GM11168 (cell line): ENCODE results near the gene BDKRB2.
"Not testable (repeated sequence)": the region's sequence is repeated elsewhere in the genome, so short reads cannot be mapped to it uniquely, and the experiment has no call there.

Source experiments
- in situ Hi-C: fragments of 300-500 bp; cut with MboI; formaldehyde crosslinking; loops from one replicate; pipeline ENCODE4 v1.12.0; 2022; ENCODE audit warnings: low sequenced_read_pairs; ENCODE audit not compliant: unreplicated experiment

BDKRB2 gene

DNA sequence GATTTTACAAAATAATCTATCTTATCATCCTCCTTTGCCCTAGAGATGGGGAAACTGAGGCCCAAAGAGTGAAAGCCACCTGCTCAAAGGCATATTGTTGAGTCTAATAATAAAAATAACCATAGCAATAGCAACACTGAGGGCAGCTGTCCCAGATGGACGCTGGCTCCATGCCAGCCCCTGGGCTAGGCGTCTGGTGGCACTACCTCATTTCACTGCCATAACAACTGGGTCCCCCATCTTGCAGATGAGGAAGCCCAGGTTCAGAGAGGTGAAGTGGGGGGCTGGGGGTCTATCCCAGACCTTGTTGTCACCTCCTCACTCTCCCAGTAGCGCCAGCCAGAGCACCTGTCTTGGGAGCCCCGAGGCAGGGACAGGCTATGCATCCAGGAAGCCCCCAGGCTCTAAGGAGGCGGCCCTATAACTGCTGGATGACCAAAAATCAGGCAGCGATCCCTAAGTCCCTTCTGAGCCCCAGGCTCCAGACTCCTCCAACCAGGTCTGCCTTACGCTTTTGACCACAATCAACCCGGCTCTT, 12.8 kb downstream of the BDKRB2 start:
- in situ Hi-C loops: no loop called here

DNA sequence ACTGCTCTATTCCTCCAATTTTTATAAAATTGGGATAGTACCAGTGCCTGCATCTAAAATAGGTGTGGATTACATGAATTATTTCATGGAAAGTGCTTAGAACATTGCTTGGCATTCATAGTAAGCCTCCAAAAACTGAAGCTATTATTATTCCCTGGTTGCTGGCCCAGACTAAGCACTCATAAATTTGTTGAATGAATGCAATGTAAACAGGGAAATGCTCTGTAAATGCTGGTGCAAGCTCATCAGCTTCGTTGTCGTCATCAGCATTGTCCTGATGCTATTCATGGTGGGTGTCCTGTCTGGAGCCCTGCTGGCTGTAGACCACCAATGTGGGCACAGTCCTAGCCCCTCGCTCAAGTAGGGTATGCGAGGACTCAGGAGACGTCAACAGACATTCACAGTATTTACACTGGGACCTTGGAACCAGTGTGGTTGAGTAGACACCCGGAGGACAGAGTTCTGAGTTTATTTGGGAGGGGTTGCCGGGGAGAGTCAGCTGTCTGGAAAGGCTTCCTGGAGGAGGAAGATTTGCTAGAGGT, 16.5 kb downstream of the BDKRB2 start:
- in situ Hi-C loops: no loop called here

DNA sequence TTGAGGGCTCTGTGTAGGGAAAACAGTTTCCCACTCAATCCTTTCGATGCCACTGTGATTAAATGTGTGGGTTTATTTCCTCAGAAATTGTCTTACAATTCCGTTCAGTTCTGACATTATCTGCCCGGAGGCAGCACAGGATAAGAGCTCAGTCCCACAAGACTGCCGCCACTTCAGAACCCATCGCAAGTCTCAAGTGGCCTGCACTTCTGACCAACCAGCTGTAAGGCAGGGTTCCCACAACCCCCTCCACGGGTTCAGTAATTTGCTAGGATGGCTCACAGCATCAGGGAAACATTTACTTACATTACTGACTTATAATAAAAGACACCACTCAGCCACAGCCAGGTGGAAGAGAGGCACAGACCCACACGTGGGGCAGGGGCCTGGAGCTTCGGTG, 17.2 kb downstream of the BDKRB2 start:
- in situ Hi-C loops: no loop called here

DNA sequence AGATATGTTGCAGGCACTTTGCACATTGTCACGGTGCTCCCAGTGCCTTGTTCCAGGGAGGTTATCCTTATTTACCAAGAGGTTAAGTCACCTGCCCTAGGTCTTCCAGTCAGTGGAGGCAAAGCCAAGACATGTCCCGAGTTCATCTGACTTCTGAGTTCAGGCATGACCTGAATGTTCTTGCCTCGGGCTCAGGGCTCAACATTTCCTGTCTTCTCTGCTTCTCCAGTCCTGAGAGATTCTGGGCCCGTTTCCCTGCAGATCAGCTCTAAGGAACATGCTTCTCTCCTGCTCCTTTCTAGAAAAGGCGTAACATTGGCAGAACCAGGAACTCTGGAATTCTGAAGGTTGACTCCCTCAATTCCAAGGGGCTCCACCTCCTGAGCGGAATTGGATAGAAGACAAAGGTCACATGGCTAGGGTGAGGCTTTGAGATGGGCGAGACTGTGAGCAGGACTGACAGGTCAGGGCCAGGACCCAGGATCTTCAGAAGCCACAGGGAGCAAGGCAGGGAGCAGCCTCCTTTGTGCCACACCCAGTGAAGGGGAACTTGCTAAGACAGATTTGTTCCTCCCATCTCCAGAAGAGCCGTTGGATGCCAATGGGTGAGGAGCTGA, 19.9 kb downstream of the BDKRB2 start:
- in situ Hi-C loops: no loop called here

DNA sequence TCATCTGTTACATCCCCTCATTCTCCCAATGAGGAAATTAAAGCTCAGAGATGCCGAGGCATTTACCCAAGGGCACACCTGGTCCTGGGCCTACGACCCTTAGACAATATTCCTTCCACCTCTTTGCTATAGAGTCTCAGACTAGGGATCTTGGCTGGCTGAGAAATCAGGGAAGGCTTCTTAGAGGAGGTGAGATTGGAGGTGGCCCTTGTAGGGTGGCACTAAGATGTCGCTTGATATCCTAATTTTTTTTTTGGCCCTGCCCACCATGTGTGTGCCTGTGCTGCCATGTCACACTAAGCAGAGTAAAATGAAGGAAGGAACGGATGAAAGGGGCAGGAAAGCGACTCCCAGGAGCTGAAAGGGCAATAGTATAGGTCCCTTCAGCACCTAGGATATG, 20.6 kb downstream of the BDKRB2 start:
- in situ Hi-C loops: no loop called here

DNA sequence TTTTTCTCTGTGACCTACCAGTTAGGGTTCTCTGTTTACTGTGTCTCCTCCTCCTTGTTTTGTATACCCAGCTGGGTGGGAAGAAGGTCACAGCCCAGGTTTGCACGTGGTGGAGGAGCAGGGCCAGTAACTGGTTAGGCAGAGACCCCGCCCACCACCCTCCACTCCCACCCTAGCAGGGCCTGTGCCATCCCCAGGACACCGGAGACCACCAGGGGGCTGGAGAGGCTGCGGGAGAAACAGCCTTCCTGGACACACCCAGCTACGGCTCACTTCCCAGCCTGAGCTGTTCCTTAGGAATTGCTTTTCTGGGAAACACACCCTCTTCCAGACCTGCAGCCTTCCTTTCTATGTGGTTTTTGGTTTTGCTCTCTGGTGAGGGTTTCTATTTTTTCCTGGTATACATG, 21.1 kb downstream of the BDKRB2 start:
- in situ Hi-C loops: no loop called here

DNA sequence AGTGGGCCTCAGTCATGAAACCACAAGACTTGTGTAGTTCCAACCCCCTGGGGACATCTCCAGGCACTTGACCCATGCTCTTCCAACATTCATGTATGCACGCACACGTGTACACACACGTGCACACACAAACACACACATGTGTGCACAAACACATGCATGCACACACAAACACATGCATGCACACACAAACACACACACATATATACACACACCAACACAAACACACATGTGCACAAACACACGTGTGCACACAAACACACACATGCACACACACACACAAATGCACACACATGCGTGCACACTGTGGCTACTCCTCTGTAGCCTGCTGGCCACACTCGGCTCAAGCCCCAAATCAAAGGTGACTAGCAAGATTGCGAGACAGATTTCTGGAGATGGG, 22.8 kb downstream of the BDKRB2 start:
- in situ Hi-C loops: no loop called here

DNA sequence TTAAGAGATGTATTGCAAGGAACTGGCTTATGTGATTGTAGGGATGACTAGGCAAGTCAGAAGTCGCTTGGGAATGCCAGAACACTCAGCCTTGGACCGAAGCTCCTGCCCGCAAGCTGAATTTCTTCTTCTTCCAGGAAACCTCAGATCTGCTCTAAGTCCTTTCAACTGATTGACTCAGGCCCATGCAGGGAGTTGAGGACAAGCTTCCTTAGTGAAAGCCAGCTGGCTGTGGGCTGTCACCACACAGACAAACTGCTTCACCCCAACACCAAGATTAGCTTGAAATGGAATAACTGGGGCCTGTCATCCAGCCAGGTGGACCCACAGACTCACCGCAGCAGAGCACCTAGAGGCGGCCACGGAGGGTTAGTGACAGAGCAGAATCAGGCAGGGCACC, 24.7 kb downstream of the BDKRB2 start:
- in situ Hi-C loops: no loop called here

DNA sequence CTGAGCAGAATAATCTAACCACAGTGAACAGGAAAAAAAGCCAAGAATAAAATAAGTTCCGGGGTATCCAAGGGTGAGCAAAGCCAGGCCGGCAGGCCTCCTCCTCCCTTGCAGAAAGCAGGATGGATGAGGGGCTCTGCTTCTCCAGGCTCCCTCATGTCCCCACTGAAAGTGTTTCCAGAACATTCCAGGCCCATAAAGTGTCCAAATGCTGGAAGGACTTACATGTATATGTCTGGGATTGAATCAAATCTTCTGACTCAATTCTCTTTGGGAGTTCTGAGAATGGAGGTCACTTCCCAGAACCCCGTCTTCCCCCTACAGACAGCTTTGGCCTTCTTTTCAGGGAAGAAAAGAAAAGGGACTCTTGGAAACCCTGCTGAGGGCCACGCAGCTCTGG, 26.4 kb downstream of the BDKRB2 start:
- in situ Hi-C loops: no loop called here

DNA sequence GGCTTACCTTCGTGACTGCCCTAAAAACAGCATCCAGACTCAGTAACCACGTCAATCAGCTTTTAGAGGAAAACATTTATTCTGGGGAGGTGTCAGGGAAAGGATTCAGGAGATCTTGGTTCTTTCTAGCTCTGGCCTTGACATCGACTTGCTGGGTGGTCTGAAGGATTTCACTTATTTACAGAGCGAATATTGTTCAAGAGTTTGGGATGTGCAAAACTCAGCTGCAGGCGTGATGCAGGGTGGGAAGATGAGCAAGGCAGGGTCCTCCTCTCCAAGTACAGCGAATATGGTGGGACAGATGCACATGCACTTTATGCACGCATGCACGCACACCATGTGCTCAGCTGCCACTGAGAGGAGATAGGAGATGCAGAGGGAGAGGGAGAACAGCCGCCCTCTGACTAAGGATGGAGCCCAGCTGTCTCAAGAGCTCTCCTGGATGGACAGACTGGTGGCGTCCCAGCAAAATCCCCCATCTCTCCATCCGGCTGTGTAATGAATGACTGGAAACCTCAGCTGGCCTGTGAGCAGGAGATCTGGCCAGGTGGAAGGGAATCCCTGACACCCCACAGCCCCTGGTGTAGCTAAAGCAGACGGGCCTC, 27.0 kb downstream of the BDKRB2 start:
- in situ Hi-C loops: no loop called here

DNA sequence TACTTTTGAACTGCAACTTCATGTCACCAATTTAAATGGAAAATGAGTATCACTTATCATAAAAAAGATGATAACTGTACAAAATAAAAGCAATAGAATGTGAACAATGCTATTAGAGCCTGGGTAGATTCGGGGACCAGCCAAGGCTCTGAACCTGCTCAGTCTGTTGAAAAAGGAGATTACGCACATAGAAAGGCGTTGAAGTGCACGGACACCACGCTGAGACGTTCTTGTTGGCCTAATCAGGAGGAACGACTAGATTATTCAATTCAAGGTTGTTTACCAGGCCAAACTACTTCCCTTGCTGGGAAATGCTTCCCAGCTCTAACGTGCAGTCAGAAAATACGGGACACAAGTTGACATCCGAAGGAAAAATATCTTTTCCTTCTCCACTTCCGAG, 27.9 kb downstream of the BDKRB2 start:
- in situ Hi-C loops: no loop called here

DNA sequence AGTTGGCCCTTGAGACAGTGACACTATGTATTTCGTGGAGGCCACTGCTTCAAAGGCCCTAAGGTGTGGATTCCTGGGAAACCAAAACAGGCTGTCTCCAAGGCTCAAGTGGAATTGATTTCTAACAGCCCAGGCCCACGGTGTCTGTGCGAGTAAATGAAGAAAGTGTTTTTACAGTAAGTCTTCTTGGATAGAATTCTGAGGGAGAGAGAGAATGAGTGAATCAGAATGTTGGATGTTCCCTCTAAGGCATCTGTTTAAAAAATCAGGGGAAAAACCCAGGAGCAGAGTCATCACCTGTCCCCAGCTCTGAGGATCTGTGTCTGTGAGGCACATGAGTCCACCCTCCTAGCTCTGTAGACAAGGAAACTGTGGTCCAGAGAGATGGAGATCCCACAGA, 29.0 kb downstream of the BDKRB2 start:
- in situ Hi-C loops: no loop called here

DNA sequence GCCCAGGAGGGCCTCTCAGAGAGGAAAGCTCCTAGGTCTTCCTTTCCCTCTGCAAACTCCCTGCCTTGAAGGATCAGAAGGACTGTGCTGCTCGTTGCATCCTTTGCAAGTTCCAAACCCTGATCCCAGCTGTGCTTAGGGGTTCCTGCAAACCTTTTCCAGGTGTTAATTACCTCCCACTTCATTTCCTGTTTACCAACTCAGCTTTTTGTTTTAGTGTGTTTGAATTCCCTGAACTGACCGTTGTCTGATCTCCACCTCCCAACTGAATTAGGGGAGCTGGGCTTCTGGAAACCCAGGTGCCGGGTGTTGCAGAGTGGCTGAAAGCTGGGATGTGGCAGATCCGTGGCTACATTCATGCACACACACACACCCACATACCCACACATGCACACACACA, 30.8 kb downstream of the BDKRB2 start:
- in situ Hi-C loops: no loop called here

DNA sequence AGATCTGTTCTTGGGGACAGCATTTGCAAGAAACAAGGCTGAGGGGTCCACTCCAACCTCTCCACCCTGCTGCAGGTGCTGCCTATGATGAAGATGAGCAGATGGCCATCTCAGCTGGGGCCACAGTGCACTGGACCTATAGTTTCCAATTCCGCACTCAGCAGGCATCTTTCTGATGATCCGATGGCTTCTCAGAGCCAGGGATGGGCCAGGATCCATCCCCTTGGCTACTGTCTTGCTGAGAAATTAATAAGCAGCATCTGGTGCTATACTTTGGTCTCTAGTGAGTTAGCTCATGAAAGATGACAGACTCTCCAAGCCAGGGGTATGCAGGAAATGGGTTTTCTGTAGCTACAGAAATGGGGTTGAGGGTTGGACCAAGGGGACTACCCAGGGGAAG, 33.0 kb downstream of the BDKRB2 start:
- in situ Hi-C loops: no loop called here

DNA sequence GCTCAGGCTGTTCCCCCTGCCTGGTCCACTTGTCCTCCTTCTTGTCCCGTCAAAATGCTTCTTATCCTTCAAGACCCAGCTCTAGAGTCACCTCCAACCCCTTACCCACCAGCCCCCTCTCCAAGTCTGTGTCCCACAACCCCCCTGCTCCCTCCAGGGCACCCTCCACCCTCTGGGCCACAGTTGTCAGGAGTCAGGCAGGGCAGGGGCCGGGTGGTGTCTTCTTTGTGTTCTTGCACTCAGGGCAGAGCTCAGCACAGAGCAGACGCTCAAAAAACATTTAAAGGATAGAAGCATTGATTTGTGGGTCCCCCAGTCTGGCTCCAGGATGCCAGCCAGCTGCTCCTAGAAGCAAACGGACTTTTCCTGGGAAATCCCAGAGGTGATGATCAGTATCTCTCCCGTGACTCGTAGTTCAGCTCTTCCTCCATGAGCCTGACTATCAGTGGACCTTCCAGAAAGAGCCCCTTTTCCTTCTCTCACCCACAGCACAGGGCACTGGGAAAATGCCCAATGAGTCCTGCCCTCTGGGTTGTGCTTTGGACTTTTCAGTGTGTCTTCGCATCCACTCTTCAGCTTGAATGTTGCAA, 34.1 kb downstream of the BDKRB2 start:
- in situ Hi-C loops: no loop called here

DNA sequence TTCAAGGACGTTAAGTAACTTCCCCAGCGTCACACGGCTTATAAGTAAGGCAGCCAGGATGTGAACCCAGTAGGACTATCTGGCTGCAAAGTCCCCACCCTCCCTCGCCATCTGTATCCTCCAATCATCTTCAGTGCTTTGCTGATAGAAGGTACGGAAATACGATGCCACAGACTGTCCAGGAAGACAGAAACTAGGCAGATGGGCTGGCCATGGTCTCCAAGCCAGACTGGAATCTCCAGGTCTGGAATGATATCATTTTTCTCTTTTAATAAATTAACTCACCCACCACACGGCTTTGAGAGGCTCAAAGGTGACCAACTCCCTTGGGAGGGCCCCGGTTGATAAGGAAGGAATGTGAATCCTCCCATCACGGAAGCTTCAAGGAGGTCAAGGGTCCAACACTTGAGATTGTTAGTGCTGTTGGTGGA, 35.1 kb downstream of the BDKRB2 start:
- in situ Hi-C loops: no loop called here

DNA sequence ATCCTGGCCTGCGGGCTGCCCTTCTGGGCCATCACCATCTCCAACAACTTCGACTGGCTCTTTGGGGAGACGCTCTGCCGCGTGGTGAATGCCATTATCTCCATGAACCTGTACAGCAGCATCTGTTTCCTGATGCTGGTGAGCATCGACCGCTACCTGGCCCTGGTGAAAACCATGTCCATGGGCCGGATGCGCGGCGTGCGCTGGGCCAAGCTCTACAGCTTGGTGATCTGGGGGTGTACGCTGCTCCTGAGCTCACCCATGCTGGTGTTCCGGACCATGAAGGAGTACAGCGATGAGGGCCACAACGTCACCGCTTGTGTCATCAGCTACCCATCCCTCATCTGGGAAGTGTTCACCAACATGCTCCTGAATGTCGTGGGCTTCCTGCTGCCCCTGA, 36.0 kb downstream of the BDKRB2 start:
- in situ Hi-C loops: no loop called here

DNA sequence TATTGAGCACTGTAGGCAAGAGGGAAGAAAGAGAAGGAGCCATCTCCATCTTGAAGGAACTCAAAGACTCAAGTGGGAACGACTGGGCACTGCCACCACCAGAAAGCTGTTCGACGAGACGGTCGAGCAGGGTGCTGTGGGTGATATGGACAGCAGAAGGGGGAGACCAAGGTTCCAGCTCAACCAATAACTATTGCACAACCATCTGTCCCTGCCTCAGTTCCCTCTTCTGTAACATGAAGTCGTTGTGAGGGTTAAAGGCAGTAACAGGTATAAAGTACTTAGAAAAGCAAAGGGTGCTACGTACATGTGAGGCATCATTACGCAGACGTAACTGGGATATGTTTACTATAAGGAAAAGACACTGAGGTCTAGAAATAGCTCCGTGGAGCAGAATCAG, 37.5 kb downstream of the BDKRB2 start:
- in situ Hi-C loops: no loop called here

DNA sequence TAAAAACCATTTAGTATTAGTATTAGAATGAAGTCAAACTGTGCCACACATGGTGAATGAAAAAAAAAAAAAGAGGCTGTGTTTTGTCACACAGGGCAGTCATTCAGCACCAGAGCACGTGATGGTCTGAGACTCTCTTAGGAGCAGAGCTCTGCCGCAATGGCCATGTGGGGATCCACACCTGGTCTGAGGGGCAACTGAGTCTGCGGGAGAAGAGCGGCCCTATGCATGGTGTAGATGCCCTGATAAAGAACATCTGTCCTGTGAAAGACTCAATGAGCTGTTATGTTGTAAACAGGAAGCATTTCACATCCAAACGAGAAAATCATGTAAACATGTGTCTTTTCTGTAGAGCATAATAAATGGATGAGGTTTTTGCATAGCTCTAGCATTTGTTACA, 39.1 kb downstream of the BDKRB2 start:
- in situ Hi-C loops: no loop called here

DNA sequence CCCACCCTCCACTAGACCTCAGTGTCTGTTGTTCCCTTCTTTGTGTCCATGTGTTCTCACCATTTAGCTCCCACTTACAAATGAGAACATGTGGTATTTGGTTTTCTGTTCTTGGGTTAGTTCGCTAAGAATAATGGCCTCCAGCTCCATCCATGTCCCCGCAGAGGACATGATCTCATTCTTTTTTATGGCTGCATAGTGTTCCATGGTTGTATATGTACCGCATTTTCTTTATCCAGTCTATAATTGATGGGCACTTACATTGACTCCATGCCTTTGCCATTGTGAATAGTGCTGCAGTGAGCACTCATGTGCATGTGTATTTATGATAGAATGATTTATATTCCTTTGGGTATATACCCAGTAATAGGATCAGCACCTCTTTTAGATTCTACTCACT, 40.4 kb downstream of the BDKRB2 start:
- in situ Hi-C loops: not testable (repeated sequence)

DNA sequence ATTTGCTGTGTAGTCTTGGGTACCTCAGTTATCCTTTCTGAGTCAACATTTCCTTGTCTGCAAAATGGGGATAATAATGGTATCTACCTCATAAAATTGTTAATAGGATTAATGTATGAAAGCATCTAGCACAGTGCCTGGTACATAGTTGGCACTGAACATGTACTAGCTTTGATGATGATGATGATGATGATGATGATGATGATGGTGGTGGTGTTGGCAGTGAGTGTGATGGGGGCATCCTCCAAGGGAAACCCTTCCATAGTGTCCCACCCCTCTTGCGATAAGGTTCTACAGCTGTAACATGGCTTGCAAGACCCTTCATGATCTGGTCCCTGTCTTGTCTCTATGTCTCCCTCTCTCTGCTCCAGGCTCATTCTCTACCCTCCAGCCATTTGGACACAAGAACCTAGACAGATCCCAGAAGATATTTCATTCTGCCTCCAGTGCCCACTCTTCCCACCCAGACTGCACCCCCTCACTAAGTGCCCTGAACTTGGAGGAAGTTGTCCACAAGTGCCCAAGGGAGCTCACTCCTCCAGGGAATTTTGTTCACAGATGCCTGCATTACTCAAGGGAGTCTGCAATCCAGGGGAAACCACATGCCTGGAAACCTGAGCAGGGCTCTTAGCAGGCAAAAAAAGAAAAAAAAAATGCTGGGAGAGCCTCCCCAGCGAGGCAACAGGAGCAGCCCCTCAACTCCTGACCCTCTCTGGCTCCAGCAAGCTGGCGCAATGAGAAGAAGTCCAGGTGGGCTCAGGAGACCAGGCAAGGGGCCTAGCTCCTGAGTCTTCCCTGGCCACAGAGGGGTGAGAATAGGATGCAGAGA, 41.3 kb downstream of the BDKRB2 start:
- in situ Hi-C loops: no loop called here
